Large intestine (tissue), 3 donors: ENCODE results near the gene NECTIN1. TPM values are rescaled to one million over a fixed set of nuclear protein-coding genes. Genes with fewer than 3 reads are reported as not detected.

Source experiments
- DNase-seq, 2 donors: peaks; one replicate each; pipeline versions ENCODE4 v3.0.0 to v3.0.0-alpha.2; 2013
- H3K27ac ChIP-seq: one replicate; pipeline ENCODE4 v1.5.1; 2013; ENCODE audit warnings: low read length
- H3K27me3 ChIP-seq: 2 replicates; pipeline ENCODE4 v1.6.1; 2013; ENCODE audit warnings: low read length; ENCODE audit not compliant: control insufficient read depth, insufficient read depth
- H3K36me3 ChIP-seq: 2 replicates; pipeline ENCODE4 v1.6.1; 2013; ENCODE audit warnings: low read length; ENCODE audit not compliant: control insufficient read depth, insufficient read depth
- H3K4me1 ChIP-seq: one replicate; pipeline ENCODE4 v1.6.1; 2013; ENCODE audit warnings: low read length; ENCODE audit not compliant: control insufficient read depth, insufficient read depth
- H3K4me3 ChIP-seq: one replicate; pipeline ENCODE4 v1.5.1; 2013; ENCODE audit warnings: low read length
- H3K9me3 ChIP-seq: one replicate; pipeline ENCODE4 v1.6.1; 2013; ENCODE audit warnings: mild to moderate bottlenecking, low read depth, low read length, moderate library complexity; ENCODE audit not compliant: control insufficient read depth
- WGBS: methylation state at CpG from one replicate; pipeline ENCODE4 v1.1.5; 2013; ENCODE audit warnings: low lambda C conversion rate; ENCODE audit not compliant: insufficient coverage; 5-methylcytosine and 5-hydroxymethylcytosine counted together
- polyA plus RNA-seq: library from polyadenylated mRNA; unstranded; fragments of 120-200 nt; gene quantifications from one replicate; pipeline ENCODE4 v1.2.1, GENCODE V29; 2013

Gene NECTIN1
- polyA plus RNA-seq, 1 donor, result 35.4 TPM

DNA sequence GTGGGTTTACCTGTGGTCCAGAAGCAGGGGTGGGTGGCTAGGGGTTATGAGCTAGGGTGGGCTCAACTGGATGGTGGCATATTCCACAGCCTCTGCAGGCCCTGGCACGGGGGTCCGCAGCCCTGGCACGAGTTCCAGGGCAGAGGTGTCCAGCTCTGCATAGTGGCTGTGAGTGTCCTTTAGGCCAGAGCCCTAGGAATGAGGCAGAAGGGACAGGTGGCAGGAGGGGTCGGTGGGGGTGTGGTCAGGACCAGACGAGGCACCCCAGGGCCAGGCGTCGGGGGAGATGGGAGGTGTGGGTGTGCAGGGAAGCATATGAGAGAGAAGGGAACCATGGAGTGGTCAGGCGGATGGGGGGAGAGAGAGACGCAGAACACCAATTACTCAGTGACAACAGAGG lies 99.9 kb downstream of the NECTIN1 start:
- Histone ChIP-seq H3K9me3 (no peaks in the 10 kb centered on the region), H3K4me1 (no peaks in the 10 kb centered on the region), H3K4me3 (no peak overlapping the region), H3K27ac (no peak overlapping the region), H3K27me3 (peaks cover 3% of the 10 kb centered on the region), H3K36me3 (no peaks in the 10 kb centered on the region)
- WGBS, result 80% methylated on average over 1 of the region's 9 CpGs
- DNase-seq, result no peak

DNA sequence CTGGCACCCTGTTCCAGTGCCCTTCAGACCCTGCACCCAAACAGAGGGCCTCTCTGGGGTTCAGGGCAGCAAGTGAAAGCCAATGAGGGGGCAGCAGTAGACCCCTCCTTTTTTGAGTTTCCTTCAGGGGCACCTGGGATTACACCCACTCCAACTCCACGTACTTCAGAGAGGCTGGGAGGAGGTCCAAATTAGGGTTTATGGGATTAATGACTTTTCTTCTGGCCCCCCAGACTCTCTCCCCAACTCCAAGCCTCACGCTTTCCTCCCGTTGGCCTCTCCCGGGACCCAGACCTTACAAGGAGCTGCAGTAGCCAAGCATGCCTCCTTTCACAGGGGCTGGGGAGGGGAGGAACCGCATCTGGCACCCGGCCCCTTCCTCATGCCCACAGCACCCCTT lies 101.7 kb downstream of the NECTIN1 start:
- DNase-seq, result peak in 1 of 2 donors; percentile 31
- H3K4me3 ChIP-seq, result no peak overlapping the region
- no CpG with 5 or more reads among the region's 6 CpGs for WGBS
- H3K36me3 ChIP-seq, result no peaks in the 10 kb centered on the region
- H3K27me3 ChIP-seq, result peaks cover 3% of the 10 kb centered on the region
- no peaks in the 10 kb centered on the region for H3K4me1 ChIP-seq
- H3K9me3 ChIP-seq, result no peaks in the 10 kb centered on the region
- no peak overlapping the region for H3K27ac ChIP-seq

- no peak overlapping the region for H3K27ac ChIP-seq
- H3K4me3 ChIP-seq, result no peak overlapping the region
- no peak for DNase-seq
- H3K36me3 ChIP-seq, result no peaks in the 10 kb centered on the region
- no peaks in the 10 kb centered on the region for H3K9me3 ChIP-seq
- peaks cover 3% of the 10 kb centered on the region for H3K27me3 ChIP-seq
- no peaks in the 10 kb centered on the region for H3K4me1 ChIP-seq
- 60% methylated on average over 1 of the region's 7 CpGs for WGBS
These were observed 102.1 kb downstream of the NECTIN1 start for GRCh38 chr11:119626871-119627270.

DNA sequence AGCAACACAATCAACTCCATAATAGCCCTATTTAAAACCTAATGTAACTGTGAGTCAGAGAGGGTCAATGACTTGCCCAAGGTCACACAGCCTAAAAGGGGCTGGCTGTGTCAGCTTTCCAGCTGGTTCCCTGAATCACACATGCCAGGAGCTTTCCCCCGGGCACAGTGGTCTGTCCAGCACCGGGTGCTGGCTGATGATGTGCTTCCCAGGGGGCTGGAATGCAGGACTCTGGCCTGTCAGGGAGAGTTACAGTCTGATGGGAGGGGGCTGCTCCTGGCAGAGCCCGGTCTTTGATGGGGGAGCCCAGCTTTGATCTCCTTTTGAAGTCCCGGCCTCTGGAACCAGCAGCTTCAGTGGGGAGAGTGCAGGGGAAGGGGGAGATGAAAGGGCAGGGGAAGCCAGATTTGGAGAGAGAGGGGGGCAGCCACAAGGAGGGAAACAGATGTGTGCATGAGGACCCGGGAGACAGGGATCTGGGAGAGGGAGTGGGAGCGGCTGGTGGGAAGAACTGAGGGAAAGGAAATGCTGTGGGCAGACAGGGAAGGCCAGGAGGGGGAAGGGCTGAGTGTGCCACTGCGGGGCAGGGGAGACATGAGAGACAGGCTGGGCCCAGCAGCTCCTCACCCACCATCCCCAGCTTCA lies 102.7 kb downstream of the NECTIN1 start:
- WGBS, result no CpG with 5 or more reads among the region's 7 CpGs
- DNase-seq, result no peak
- H3K4me3 ChIP-seq, result no peak overlapping the region

GRCh38 chr11:119625206-119625978 lies 103.6 kb downstream of the NECTIN1 start:
- H3K4me1 ChIP-seq, result no peaks in the 10 kb centered on the region
- WGBS, result no CpG with 5 or more reads among the region's 19 CpGs
- H3K27ac ChIP-seq, result no peak overlapping the region
- peaks cover 3% of the 10 kb centered on the region for H3K27me3 ChIP-seq
- H3K4me3 ChIP-seq, result no peak overlapping the region
- no peaks in the 10 kb centered on the region for H3K9me3 ChIP-seq
- no peak for DNase-seq
- H3K36me3 ChIP-seq, result no peaks in the 10 kb centered on the region

More for the DNA sequence above, 102.7 kb downstream of the NECTIN1 start:
- Histone ChIP-seq H3K36me3 (no peaks in the 10 kb centered on the region), H3K27me3 (peaks cover 3% of the 10 kb centered on the region), H3K27ac (no peak overlapping the region), H3K9me3 (no peaks in the 10 kb centered on the region), H3K4me1 (no peaks in the 10 kb centered on the region)

DNA sequence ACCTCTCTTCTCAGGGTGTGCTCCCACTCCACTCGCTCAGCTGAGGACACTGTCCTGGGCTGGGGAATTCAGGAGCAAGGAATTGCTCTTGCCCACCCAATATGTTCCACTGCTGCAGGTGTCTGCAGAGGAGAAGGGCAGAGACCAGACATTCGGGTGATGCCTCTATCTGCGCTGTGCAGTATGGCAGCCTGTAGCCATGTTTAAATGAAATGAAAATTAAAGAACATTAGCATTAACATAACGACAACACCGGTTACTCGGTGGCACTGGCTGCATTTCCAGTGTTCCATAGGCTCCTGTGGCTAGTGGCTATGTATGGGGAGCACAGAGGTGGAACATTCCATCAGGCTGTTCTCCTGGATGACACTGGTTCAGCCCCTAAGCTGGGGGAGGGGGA lies 104.4 kb downstream of the NECTIN1 start:
- no peak overlapping the region for H3K27ac ChIP-seq
- 100% methylated on average over 2 of the region's 6 CpGs for WGBS
- no peak overlapping the region for H3K4me3 ChIP-seq
- H3K36me3 ChIP-seq, result no peaks in the 10 kb centered on the region
- H3K27me3 ChIP-seq, result peaks cover 3% of the 10 kb centered on the region
- DNase-seq, result no peak
- no peaks in the 10 kb centered on the region for H3K9me3 ChIP-seq
- no peaks in the 10 kb centered on the region for H3K4me1 ChIP-seq

GRCh38 chr11:119624102-119624615 lies 104.8 kb downstream of the NECTIN1 start:
- Histone ChIP-seq H3K36me3 (no peaks in the 10 kb centered on the region), H3K4me3 (no peak overlapping the region)

DNA sequence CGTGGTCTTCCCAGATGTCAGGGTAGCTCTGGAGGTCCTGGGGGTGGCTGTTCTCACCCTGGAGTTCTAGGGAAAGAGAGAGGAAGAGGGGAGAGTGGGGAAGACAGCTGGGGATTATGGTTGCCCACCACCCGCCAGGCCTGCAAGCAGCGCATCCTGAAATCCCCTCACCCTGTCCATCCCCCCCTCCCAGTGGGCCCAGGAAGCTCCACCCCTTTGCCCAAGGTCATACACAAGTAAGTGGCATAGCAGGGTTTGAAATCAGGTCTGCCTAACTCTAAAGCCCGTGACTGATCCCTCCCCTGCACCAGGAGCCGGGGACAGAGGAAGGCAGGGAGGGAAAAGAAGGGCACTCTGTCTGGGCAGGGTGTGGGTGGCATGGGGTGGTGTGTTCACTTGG lies 105.3 kb downstream of the NECTIN1 start:
- Histone ChIP-seq H3K36me3 (no peaks in the 10 kb centered on the region), H3K27ac (no peak overlapping the region), H3K4me1 (no peaks in the 10 kb centered on the region), H3K4me3 (no peak overlapping the region), H3K9me3 (no peaks in the 10 kb centered on the region), H3K27me3 (peaks cover 3% of the 10 kb centered on the region)
- no peak for DNase-seq
- no CpG with 5 or more reads among the region's 5 CpGs for WGBS

More at GRCh38 chr11:119624102-119624615, 104.8 kb downstream of the NECTIN1 start:
- no CpG with 5 or more reads among the region's 9 CpGs for WGBS
- H3K27me3 ChIP-seq, result peaks cover 3% of the 10 kb centered on the region
- H3K9me3 ChIP-seq, result no peaks in the 10 kb centered on the region
- H3K27ac ChIP-seq, result no peak overlapping the region
- H3K4me1 ChIP-seq, result no peaks in the 10 kb centered on the region
- no peak for DNase-seq

- Histone ChIP-seq H3K9me3 (no peaks in the 10 kb centered on the region), H3K27ac (no peak overlapping the region), H3K4me3 (no peak overlapping the region), H3K4me1 (no peaks in the 10 kb centered on the region), H3K36me3 (no peaks in the 10 kb centered on the region), H3K27me3 (peaks cover 12% of the 10 kb centered on the region)
- no CpG with 5 or more reads among the region's 17 CpGs for WGBS
- DNase-seq, result no peak
These were observed 106.4 kb downstream of the NECTIN1 start for GRCh38 chr11:119622454-119623143.

- H3K4me1 ChIP-seq, result no peaks in the 10 kb centered on the region
- no CpG with 5 or more reads among the region's 3 CpGs for WGBS
- DNase-seq, result no peak
- H3K36me3 ChIP-seq, result no peaks in the 10 kb centered on the region
- peaks cover 9% of the 10 kb centered on the region for H3K27me3 ChIP-seq
- H3K4me3 ChIP-seq, result no peak overlapping the region
- no peak overlapping the region for H3K27ac ChIP-seq
- no peaks in the 10 kb centered on the region for H3K9me3 ChIP-seq
These were observed 109.3 kb downstream of the NECTIN1 start for GRCh38 chr11:119619665-119620064.
